EL (cell line): ENCODE data around the gene CNOT6.

Experiments used
- DNase-seq: peaks from one replicate; pipeline ENCODE4 v3.0.0-alpha.2; 2016

CNOT6 gene

GRCh38 chr5:180602481-180603075 lies 108.4 kb downstream of the CNOT6 start:
- no peak for DNase-seq

DNA sequence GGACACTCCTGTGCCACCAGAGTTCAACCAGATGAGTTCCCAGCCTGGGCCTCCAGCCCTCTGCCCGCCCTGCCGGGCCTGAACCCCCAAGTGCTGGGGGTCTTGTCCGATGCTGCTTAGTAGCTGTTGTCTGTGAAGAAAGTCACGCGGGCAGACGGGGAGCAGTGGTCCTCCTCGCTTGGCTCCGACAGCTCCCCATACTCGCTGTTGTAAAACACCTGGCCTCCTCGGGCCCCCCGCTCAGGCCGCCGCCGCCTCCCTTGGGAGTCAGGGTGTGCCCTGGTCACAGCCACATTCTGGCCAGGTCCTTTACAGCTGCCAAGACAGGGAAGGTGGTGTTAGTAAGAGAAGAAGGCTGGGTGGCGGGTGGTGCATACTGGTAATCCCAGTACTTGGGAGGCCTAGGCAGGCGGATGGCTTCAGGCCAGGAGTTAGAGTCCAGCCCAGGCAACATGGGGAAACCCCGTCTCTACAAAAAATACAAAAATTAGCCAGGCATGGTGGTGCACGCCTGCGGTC lies 109.0 kb downstream of the CNOT6 start:
- DNase-seq, result no peak

DNA sequence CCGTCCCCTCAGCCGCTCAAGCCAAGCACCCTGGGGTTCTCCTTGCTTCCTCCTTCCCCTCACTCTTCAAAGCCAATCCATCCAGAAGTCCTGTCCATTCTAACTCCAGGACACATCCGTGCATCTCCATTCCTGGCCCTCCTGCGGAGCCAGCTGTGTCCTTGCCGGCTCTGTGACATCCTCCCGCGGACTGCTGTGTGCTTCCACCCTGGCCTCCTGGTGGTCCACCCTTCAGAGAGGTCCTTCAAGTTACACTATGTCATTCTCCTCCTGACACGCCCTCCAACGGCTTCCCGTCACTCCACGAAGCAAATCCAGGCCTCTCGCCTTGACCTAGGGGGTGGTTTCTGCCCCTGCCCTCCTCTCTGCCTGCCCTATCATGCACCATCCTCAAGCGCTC lies 110.1 kb downstream of the CNOT6 start:
- no peak for DNase-seq

DNA sequence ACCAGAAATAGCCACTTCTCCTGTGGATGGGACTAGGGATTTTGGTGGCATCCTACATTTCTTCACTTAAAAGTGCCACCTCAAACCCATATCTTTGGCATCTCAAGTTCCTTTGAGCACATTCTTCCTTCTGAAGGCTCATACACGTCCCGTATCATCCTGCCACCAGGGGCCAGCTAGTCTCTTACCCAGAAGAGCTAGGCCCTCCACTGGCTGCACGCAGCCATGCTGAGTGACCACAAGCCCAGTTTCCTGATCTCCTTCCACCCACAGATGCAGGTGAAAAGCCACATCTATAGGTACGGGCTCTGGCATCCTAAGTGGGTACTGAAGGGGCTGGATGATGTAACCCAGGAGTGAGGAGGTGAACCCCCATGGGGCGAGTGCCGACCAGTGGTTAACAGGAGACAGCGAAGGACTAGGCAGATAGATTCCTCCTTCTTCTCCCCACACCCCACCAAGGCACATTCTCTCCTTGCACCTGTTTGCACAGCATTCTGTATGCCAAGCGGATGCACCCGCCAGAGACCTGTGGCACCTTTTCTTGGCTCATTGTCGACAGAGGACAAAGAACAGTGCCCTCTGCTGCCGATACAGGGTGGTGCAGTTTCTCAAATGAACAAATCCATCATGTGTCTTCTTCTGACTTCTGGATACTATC lies 111.5 kb downstream of the CNOT6 start:
- DNase-seq, result peak; percentile 50

- DNase-seq, result no peak
Observed at GRCh38 chr5:180606215-180606785, 112.1 kb downstream of the CNOT6 start.

DNA sequence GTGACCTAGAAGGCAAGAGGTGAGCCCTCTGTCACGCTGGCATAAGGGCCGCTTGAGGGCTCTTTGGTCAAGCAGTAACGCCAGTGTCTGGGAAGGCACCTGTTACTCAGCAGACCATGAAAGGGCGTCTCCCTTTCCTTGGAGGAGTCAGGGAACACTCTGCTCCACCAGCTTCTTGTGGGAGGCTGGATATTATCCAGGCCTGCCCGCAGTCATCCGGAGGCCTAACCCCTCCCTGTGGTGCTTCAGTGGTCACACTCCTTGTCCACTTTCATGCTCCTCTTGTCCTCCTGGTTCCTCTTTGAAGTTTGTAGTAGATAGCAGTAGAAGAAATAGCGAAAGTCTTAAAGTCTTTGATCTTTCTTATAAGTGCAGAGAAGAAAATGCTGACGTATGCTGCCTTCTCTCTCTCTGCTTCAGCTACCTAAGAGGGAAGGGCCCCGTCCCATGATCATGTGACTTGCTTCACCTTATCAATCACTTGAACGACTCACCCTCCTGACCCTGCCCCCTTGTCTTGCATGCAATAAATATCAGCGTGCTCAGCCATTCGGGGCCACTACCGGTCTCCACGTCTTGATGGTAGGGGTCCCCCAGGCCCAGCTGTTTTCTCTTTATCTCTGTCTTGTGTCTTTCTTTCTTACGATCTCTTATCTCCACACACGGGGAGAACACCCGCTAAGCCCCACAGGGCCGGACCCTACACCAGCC lies 113.8 kb downstream of the CNOT6 start:
- no peak for DNase-seq

DNA sequence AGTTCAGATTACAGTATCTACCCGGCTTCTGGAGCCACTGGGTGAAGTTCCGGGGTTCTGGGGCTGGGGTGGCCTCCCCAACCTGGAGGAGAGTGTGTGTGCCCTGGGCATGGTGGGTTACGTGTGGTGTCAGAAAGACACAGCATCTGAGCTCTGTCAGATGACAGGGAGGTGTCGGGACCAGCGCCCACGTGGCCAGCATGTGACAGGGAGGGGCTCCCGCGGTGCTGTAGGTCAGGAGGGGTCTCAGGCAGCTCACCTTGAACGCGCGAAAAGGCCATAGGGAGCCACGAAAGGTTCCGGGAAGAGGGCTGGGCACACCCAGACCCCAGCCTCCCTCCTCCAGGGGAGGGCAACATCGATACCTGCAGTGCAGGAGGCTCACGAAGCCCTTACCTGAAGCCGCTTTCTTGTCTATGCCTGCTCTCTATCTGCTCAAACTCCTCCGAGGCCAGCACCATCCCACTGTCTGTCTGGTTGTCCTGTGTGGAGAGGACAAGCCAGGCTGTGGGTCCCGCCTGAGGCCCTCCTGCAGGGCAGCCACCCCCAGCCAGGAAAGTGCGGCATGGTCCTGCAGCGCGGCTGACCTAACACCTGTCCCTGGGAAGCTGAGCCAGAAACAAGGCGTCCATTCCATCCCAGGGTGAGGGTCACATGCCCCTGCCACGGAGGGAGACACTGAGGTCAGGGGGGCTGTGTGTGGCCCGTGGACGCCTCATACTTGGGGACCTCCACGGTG lies 114.6 kb downstream of the CNOT6 start:
- no peak for DNase-seq

GRCh38 chr5:180609386-180609785 lies 115.2 kb downstream of the CNOT6 start:
- no peak for DNase-seq

GRCh38 chr5:180609817-180610550 lies 115.8 kb downstream of the CNOT6 start:
- DNase-seq, result no peak

- no peak for DNase-seq
Observed at GRCh38 chr5:180611140-180611850, 117.1 kb downstream of the CNOT6 start.

DNA sequence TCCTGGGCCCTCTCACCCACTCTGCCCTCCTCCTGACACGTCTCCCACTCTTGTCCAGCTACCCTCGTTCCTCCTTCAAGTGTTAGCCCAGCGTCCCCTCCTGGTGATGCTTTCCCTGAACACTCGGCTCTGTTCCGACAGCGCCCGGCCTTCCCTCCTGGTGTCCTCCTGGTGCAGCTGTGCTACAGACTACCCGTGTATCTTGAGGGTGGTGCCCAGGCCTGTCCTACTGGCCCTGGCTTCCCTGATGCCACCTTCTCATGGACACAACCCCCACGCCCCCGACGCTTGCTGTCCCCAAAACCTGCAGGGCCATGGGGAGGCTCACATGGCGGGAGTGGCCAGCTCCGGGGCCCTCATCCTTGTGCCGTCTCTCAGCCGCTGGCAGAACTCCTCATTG lies 118.5 kb downstream of the CNOT6 start:
- DNase-seq, result no peak

- no peak for DNase-seq
Observed at GRCh38 chr5:180613188-180613813, 119.1 kb downstream of the CNOT6 start.

GRCh38 chr5:180613814-180614188 lies 119.6 kb downstream of the CNOT6 start:
- DNase-seq, result no peak

GRCh38 chr5:180618487-180618828 lies 124.3 kb downstream of the CNOT6 start:
- DNase-seq, result no peak

DNA sequence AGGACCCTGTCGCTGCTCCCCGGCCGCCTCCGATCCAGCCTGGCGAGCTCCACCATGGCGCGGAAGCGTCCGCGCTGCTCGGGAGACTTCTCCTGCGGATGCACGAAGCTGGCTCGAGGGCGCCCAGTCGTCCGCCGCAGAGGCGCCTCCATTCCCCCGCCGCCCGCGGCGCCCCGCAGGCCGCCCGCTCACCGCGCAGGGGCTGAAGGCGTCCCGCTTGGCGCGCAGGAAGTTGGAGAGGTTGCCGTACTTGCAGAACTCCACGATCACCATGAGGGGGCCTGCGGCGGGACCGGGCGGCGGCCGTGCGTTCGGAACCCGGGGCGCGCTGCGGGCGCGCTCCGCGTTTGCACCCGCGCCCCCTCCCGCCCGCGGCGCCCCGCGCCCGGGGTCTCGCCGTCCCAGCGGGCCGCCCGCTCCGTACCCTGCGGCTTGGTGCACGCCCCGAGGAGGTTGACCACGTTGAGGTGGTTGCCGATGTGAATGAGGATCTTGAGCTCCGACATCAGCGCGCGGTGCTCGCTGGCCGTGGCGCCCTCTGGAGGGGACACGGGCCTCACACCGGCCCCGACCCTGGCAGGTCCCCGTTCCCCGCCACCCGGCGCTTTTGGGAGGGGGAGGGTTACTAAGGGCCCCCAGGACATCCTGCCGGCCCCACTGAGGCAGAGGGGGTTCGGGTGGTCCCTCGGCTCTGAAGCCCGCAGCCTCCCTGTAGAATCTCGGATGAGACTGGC lies 124.8 kb downstream of the CNOT6 start:
- DNase-seq, result peak; percentile 59

GRCh38 chr5:180619563-180619915 lies 125.4 kb downstream of the CNOT6 start:
- no peak for DNase-seq

DNA sequence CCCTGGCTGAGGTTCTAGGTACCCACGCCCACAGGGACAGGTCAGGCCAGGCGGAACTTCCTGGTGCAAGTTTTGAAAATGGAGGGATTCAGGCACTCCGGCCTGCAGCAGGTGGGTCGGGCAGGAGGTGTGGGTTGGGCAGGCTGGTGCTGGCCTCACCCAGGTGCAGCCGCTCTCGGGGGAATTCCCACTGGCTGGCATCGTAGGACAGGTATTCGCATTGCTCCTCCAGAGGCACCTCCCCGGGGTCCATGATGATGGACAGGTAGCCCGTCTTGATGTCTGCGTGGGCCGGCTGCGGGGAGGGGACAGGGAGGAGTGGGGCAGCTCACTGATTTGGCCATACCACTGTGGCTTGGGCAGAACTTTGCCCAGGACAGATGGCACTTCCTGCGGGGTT lies 125.8 kb downstream of the CNOT6 start:
- no peak for DNase-seq

DNA sequence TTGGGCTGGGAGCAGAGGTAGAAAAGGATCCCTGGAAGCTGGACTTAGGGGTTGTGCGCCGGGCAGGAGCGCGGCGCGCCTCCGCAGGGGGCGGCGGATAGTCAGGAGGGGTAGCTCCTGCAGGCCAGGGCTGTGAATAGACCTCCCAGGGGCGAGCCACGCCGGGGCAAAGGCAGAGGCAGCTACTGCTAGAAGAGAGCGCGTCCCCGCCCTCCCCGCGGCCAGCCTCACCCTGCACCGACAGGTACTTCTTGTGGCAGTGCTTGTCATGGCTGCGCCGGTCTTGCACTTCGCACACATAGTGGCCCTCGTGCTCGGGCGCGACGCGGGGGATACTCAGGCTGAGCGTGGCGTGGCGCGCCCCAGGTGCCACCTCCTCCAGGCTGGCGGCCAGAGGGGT lies 127.1 kb downstream of the CNOT6 start:
- DNase-seq, result no peak

DNA sequence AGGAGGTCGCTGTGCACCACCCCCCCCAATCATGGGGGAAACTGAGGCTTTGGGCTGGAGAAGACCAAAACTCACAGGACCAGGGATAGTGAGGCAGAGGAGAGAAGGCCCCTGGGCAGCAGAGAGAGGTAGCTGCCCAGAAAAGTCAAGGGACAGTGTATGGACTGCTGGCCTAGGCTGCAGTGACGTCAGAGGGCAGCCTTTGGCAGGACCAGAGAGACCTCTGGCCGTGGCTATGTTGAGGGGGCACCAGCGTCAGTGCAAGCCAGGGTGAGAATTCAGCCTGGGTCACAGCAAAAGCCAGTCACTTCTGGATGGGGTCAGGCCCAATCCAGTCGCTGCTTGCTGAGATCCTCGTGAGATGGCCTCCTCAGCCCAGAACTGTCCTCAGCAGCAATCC lies 128.7 kb downstream of the CNOT6 start:
- no peak for DNase-seq

GRCh38 chr5:180623411-180623834 lies 129.2 kb downstream of the CNOT6 start:
- no peak for DNase-seq

DNA sequence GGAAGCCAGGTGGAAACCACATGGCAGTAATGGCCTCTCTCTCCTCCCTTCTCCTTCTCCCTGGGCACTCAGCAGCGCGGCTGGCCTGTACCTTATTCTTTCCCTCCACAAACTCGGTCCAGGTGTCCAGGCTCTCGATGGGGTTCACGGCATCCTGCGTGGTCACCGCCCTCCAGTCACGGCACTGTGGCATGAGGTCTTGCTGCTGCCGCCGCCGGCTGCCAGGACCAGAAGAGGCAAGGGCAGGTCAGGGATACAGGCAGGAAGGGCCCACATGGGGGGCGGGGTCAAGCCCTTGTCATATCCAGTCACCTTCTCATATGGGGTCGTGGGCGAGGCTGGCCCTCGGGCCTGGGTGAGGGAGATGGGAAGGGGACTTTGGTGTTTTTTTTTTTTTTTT lies 129.7 kb downstream of the CNOT6 start:
- no peak for DNase-seq
